IMR-90 (cell line): ENCODE measurements around the gene VDAC2. TPM values are rescaled to one million over a fixed set of nuclear protein-coding genes. Genes with fewer than 3 reads are reported as not detected.

Source experiments
- ATAC-seq: fragments of 200-7000 bp; cut with Tn5 transposase; 2 replicates; pipeline ENCODE4 v1.9.1; 2020; ENCODE audit warnings: low read depth, mild to moderate bottlenecking, moderate library complexity
- BruUV-seq: library from RNA; stranded (reverse); fragments of 400-500 nt; replicated peaks from 2 replicates; lab custom pipeline; 2021; lab: Mats Ljungman, UMichigan
- CTCF ChIA-PET: fragments of 300-600 bp; formaldehyde crosslinking; extraction: SDS; loops from one replicate; lab custom pipeline; 2021; ENCODE audit warnings: antibody characterized with exemption; lab: Yijun Ruan, JAX
- POLR2A ChIA-PET: fragments of 300-600 bp; sonication (Branson Sonifier 250); formaldehyde crosslinking; loops from one replicate; lab custom pipeline; 2022; ENCODE audit warnings: antibody characterized with exemption; ENCODE audit not compliant: unreplicated experiment; lab: Charles Lee
- DNase-seq: peaks from one replicate; pipeline ENCODE4 v3.0.0; 2013
- H2AFZ ChIP-seq: replicated peaks from 2 replicates; pipeline ENCODE3; 2013; ENCODE audit warnings: low read length, mild to moderate bottlenecking; ENCODE audit not compliant: poor library complexity
- H2AK5ac ChIP-seq: 2 replicates; pipeline ENCODE4 v1.6.1; 2013; ENCODE audit warnings: low read depth, low read length, inconsistent platforms
- H2AK9ac ChIP-seq: replicated peaks from 2 replicates; pipeline ENCODE3; 2013; ENCODE audit warnings: mild to moderate bottlenecking, low read depth, low read length, moderate library complexity; ENCODE audit not compliant: poor library complexity
- H2BK120ac ChIP-seq: 2 replicates; pipeline ENCODE4 v1.6.1; 2013; ENCODE audit warnings: low read depth, low read length, inconsistent platforms
- H2BK15ac ChIP-seq: 3 replicates; pipeline ENCODE4 v1.6.1; 2013; ENCODE audit warnings: low read depth, low read length, inconsistent platforms
- H2BK20ac ChIP-seq: 2 replicates; pipeline ENCODE4 v1.6.1; 2013; ENCODE audit warnings: low read depth, mild to moderate bottlenecking, inconsistent platforms, low read length, moderate library complexity
- H2BK5ac ChIP-seq: 2 replicates; pipeline ENCODE4 v1.6.1; 2013; ENCODE audit warnings: mild to moderate bottlenecking, low read depth, low read length, inconsistent platforms; ENCODE audit not compliant: poor library complexity, severe bottlenecking
- H3K14ac ChIP-seq: replicated peaks from 2 replicates; pipeline ENCODE4 v1.6.1; 2013; ENCODE audit warnings: low read depth, low read length, inconsistent platforms
- H3K18ac ChIP-seq: 2 replicates; pipeline ENCODE4 v1.6.1; 2013; ENCODE audit warnings: low read depth, low read length, control low read depth
- H3K23ac ChIP-seq: 2 replicates; pipeline ENCODE4 v1.6.1; 2013; ENCODE audit warnings: low read depth, low read length, inconsistent platforms
- H3K27ac ChIP-seq: 2 replicates; pipeline ENCODE4 v1.5.1; 2013; ENCODE audit warnings: mild to moderate bottlenecking, control low read depth, low read length; ENCODE audit not compliant: insufficient read depth
- H3K27me3 ChIP-seq: 2 replicates; pipeline ENCODE4 v1.6.1; 2013; ENCODE audit warnings: low read length; ENCODE audit not compliant: control insufficient read depth, insufficient read depth
- H3K36me3 ChIP-seq: 2 replicates; pipeline ENCODE4 v1.6.1; 2013; ENCODE audit warnings: low read length, mixed read lengths; ENCODE audit not compliant: control insufficient read depth, insufficient read depth
- H3K4ac ChIP-seq: 2 replicates; pipeline ENCODE4 v1.6.1; 2013; ENCODE audit warnings: low read depth, low read length, inconsistent platforms
- H3K4me1 ChIP-seq: 2 replicates; pipeline ENCODE4 v1.6.1; 2013; ENCODE audit warnings: low read length, mixed read lengths; ENCODE audit not compliant: control insufficient read depth, insufficient read depth
- H3K4me2 ChIP-seq: 2 replicates; pipeline ENCODE4 v1.6.1; 2013; ENCODE audit warnings: low read depth, mild to moderate bottlenecking, control low read depth, low read length, moderate library complexity
- H3K4me3 ChIP-seq: 2 replicates; pipeline ENCODE4 v1.5.1; 2013; ENCODE audit warnings: low read depth, mild to moderate bottlenecking, control low read depth, low read length, moderate library complexity; ENCODE audit not compliant: insufficient read depth
- H3K56ac ChIP-seq: 2 replicates; pipeline ENCODE4 v1.6.1; 2013; ENCODE audit warnings: low read length, inconsistent platforms; ENCODE audit not compliant: insufficient read depth; ENCODE audit errors: extremely low read depth
- H3K79me1 ChIP-seq, 2 experiments: 2 replicates each; pipeline ENCODE4 v1.6.1; 2013; ENCODE audit warnings: low read length in 2 of 2, inconsistent platforms in 1 of 2, low read depth in 1 of 2
- H3K9ac ChIP-seq: 2 replicates; pipeline ENCODE4 v1.6.1; 2013; ENCODE audit warnings: low read depth, low read length, control low read depth
- H3K9me1 ChIP-seq: 2 replicates; pipeline ENCODE4 v1.6.1; 2013; ENCODE audit warnings: low read length, inconsistent platforms; ENCODE audit not compliant: insufficient read depth
- H3K9me3 ChIP-seq: 2 replicates; pipeline ENCODE4 v1.6.1; 2013; ENCODE audit warnings: low read length; ENCODE audit not compliant: control insufficient read depth, insufficient read depth
- H4K20me1 ChIP-seq: 2 replicates; pipeline ENCODE4 v1.6.1; 2013; ENCODE audit warnings: low read length, inconsistent platforms; ENCODE audit not compliant: insufficient read depth
- H4K5ac ChIP-seq: 2 replicates; pipeline ENCODE4 v1.6.1; 2013; ENCODE audit warnings: mild to moderate bottlenecking, low read depth, low read length, control low read depth
- H4K8ac ChIP-seq, 2 experiments: 2 replicates each; pipeline ENCODE4 v1.6.1; 2013; ENCODE audit warnings: low read depth in 2 of 2, low read length in 2 of 2, control low read depth in 1 of 2, inconsistent platforms in 1 of 2
- H4K91ac ChIP-seq: 2 replicates; pipeline ENCODE4 v1.6.1; 2013; ENCODE audit warnings: low read depth, low read length, inconsistent platforms; ENCODE audit not compliant: insufficient read depth
- BHLHE40 ChIP-seq: fragments of 150-350 bp; IDR thresholded peaks from 2 replicates; pipeline ENCODE4 v1.6.1; 2016; ENCODE audit warnings: mild to moderate bottlenecking, low read depth, low read length
- CEBPB ChIP-seq: IDR thresholded peaks from 2 replicates; pipeline ENCODE4 v1.6.1; 2012; ENCODE audit warnings: low read depth, low read length, improper control_type of control experiment
- CHD1 ChIP-seq: IDR thresholded peaks from 2 replicates; pipeline ENCODE4 v1.6.1; 2012; ENCODE audit warnings: low read depth, low read length, improper control_type of control experiment
- CTCF ChIP-seq: conservative IDR thresholded peaks from 2 replicates; pipeline ENCODE4 v1.5.1; 2012; ENCODE audit warnings: mild to moderate bottlenecking, low read depth, low read length, improper control_type of control experiment
- ELK1 ChIP-seq: fragments of 150-350 bp; IDR thresholded peaks from 2 replicates; pipeline ENCODE4 v1.6.1; 2016; ENCODE audit warnings: low read depth, mild to moderate bottlenecking, low read length, moderate library complexity, borderline replicate concordance
- FOS ChIP-seq: fragments of 150-350 bp; IDR thresholded peaks from 2 replicates; pipeline ENCODE4 v1.6.1; 2016; ENCODE audit warnings: low read depth, low read length
- MAFK ChIP-seq: IDR thresholded peaks from 2 replicates; pipeline ENCODE4 v1.6.1; 2012; ENCODE audit warnings: low read depth, low read length, improper control_type of control experiment
- MAZ ChIP-seq: IDR thresholded peaks from 2 replicates; pipeline ENCODE4 v1.6.1; 2012; ENCODE audit warnings: low read depth, mild to moderate bottlenecking, low read length, improper control_type of control experiment, moderate library complexity, borderline replicate concordance
- MXI1 ChIP-seq: IDR thresholded peaks from 2 replicates; pipeline ENCODE4 v1.6.1; 2012; ENCODE audit warnings: low read depth, mild to moderate bottlenecking, low read length, moderate library complexity, borderline replicate concordance
- NFE2L2 ChIP-seq: fragments of 150-350 bp; IDR thresholded peaks from 2 replicates; pipeline ENCODE4 v1.6.1; 2016; ENCODE audit warnings: low read depth, mild to moderate bottlenecking, low read length
- POLR2A ChIP-seq: IDR thresholded peaks from 2 replicates; pipeline ENCODE4 v1.6.1; 2012; ENCODE audit warnings: mild to moderate bottlenecking, low read depth, low read length
- RAD21 ChIP-seq: IDR thresholded peaks from 2 replicates; pipeline ENCODE4 v1.6.1; 2012; ENCODE audit warnings: low read length, improper control_type of control experiment
- RCOR1 ChIP-seq: IDR thresholded peaks from 2 replicates; pipeline ENCODE4 v1.6.1; 2012; ENCODE audit warnings: mild to moderate bottlenecking, low read length, improper control_type of control experiment; ENCODE audit not compliant: insufficient replicate concordance
- RFX5 ChIP-seq: IDR thresholded peaks from 2 replicates; pipeline ENCODE4 v1.8.0; 2012; ENCODE audit warnings: low read depth, mild to moderate bottlenecking, low read length, moderate library complexity
- SMC3 ChIP-seq: fragments of 150-350 bp; IDR thresholded peaks from 2 replicates; pipeline ENCODE4 v1.6.1; 2016; ENCODE audit warnings: low read depth, mild to moderate bottlenecking, antibody characterized with exemption, low read length, moderate library complexity
- USF2 ChIP-seq: fragments of 150-350 bp; IDR thresholded peaks from 2 replicates; pipeline ENCODE4 v1.6.1; 2017; ENCODE audit warnings: mild to moderate bottlenecking, antibody characterized with exemption, low read length, low read depth
- WGBS, 2 experiments: methylation state at CpG; one replicate each; pipeline versions ENCODE4 v1.1.5 to v1.1.7; 2013; ENCODE audit warnings: missing lambda C conversion rate in 2 of 2; ENCODE audit not compliant: insufficient read length in 1 of 2; ENCODE audit errors: extremely low coverage in 2 of 2; 5-methylcytosine and 5-hydroxymethylcytosine counted together
- dilution Hi-C: fragments of 300-500 bp; cut with HindIII; formaldehyde crosslinking; loops from one replicate; pipeline ENCODE4 v1.14.3; 2018; ENCODE audit warnings: low sequenced_read_pairs; ENCODE audit not compliant: unreplicated experiment
- in situ Hi-C: fragments of 300-500 bp; cut with MboI; formaldehyde crosslinking; loops from 3 replicates; pipeline ENCODE4 v1.14.3; 2019; ENCODE audit warnings: low sequenced_read_pairs, inconsistent platforms, mixed read lengths
- intact Hi-C: fragments of 100-400 bp; cut with micrococcal nuclease; formaldehyde crosslinking; loops from 2 replicates; pipeline ENCODE4 v1.10.0; 2022
- polyA plus RNA-seq, 3 experiments: library from polyadenylated mRNA; depleted of rRNA; stranded (reverse); fragments of >200 nt; gene quantifications; 2 replicates each; pipeline ENCODE4 v1.2.3, GENCODE V29; 2012; ENCODE audit warnings: low replicate concordance in 1 of 3
- total RNA-seq: library from RNA; depleted of rRNA; stranded (reverse); fragments of >200 nt; gene quantifications from 2 replicates; pipeline ENCODE4 v1.2.3, GENCODE V29; 2012

The VDAC2 gene
- total and polyA plus RNA-seq, 2 of the 4 experiments (the other 2 are of a cell fraction) = 122 to 139 TPM

- H3K14ac ChIP-seq = 0 out of 2 replicates have a peak overlapping the region, but pooled peaks have one; percentile 53
- no peak for DNase-seq
- ChIA-PET POLR2A (no interaction called here), CTCF (no interaction called here)
- H3K4me3 ChIP-seq = no peak overlapping the region
- WGBS, 2 experiments = 100% methylated on average over 4 of the region's 5 CpGs; no CpG with 5 or more reads in 1 of the 2 experiments
- in situ Hi-C loops (no loop called here), dilution Hi-C loops (no loop called here), intact Hi-C loops (no loop called here)
- H4K91ac ChIP-seq = peak overlapping the region; percentile 78
- H2AK5ac ChIP-seq = no peak overlapping the region
- H2BK20ac ChIP-seq = peak overlapping the region; percentile 68; the same call in 1 of the 2 replicates
- peak overlapping the region in 1 of 2 experiments; percentile 10; a peak in 1 of 4 replicates for H4K8ac ChIP-seq
- peaks cover 2% of the 10 kb centered on the region; the same call in 1 of the 2 replicates for H3K9me3 ChIP-seq
- peaks cover 8% of the 10 kb centered on the region for H3K9me1 ChIP-seq
- H2BK5ac ChIP-seq = no peak overlapping the region
- H3K27ac ChIP-seq = no peak overlapping the region
- no peak overlapping the region for H3K56ac ChIP-seq
- no peak for ATAC-seq
- H2AFZ ChIP-seq = no peak overlapping the region
- H2AK9ac ChIP-seq = no peak overlapping the region
- no peak overlapping the region for H4K5ac ChIP-seq
- H4K20me1 ChIP-seq = no peaks in the 10 kb centered on the region
- peak overlapping the region; percentile 82 for H2BK120ac ChIP-seq
- H2BK15ac ChIP-seq = no peak overlapping the region
- H3K4me2 ChIP-seq = no peak overlapping the region
- no peak overlapping the region for H3K23ac ChIP-seq
- H3K9ac ChIP-seq = no peak overlapping the region
- no peak overlapping the region; the same call in 1 of the 2 replicates for H3K18ac ChIP-seq
- H3K36me3 ChIP-seq = no peaks in the 10 kb centered on the region
- TF ChIP-seq RCOR1 = no peak
- TF ChIP-seq CTCF = no peak
- no peak for TF ChIP-seq CHD1
- no peak for TF ChIP-seq MAZ
- no peak for TF ChIP-seq MAFK
- no peak for TF ChIP-seq NFE2L2
- no peak for TF ChIP-seq RFX5
- TF ChIP-seq USF2 = no peak
- no peak for TF ChIP-seq BHLHE40
- TF ChIP-seq FOS = no peak
- TF ChIP-seq POLR2A = no peak
- no peak for TF ChIP-seq RAD21
- no peak for TF ChIP-seq SMC3
- TF ChIP-seq ELK1 = no peak
- TF ChIP-seq CEBPB = no peak
- no peak for TF ChIP-seq MXI1
- BruUV-seq = no TSS peak
- H3K4me1 ChIP-seq = peaks cover 13% of the 10 kb centered on the region
- no peaks in the 10 kb centered on the region for H3K27me3 ChIP-seq
- peak overlapping the region; percentile 11 for H3K4ac ChIP-seq
- H3K79me1 ChIP-seq = peaks cover 0 to 3% of the 10 kb centered on the region in 2 experiments; a peak in 1 of 4 replicates
These were observed 61.5 kb downstream of the VDAC2 start for GRCh38 chr10:75272094-75272493.
